ENCODE measurements around the gene KSR2. TPM values are rescaled to one million over a fixed set of nuclear protein-coding genes. Genes with fewer than 3 reads are reported as not detected.

Gene KSR2
- total RNA-seq, 2 experiments from 2014 or later = 0.03 to 0.15 TPM

DNA sequence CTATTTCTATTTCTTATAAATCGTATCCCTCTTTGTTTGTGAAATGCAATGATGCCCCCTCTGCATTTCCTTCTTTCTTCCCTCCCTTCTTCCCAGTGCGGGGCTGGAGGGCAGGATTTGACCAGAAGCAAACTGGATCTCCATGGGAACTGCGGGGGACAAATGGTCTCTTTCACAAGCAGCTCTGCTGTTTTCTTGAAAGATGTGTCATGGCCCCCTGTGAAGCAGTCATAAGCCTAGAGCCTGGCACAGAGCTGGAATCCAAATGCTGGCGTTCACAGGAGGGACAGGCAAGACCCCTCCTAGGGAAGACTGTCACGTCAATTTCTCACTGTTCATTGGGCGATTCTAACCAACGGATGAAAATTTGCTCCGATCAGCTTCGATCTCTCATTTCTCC lies 403.9 kb downstream of the KSR2 start:
- Histone ChIP-seq H2AFZ (ENCODE audit: low read length) (no peak overlapping the region), H3K27ac (ENCODE audit: low read depth, low read length, poor library complexity, severe bottlenecking) (no peak overlapping the region), H3K79me2 (ENCODE audit: insufficient read depth, low read depth, low read length) (no peaks in the 10 kb centered on the region), H3K9me3 (ENCODE audit: low read length) (no peaks in the 10 kb centered on the region), H4K20me1 (ENCODE audit: insufficient read depth, low read length) (no peaks in the 10 kb centered on the region), H3K4me1 (ENCODE audit: insufficient read depth, low read length, poor library complexity, severe bottlenecking) (no peaks in the 10 kb centered on the region), H3K36me3 (ENCODE audit: insufficient read depth, low read length) (no peaks in the 10 kb centered on the region), H3K9me2 (ENCODE audit: insufficient read depth, low read length) (no peaks in the 10 kb centered on the region), H3K4me3 (ENCODE audit: low read depth, low read length, poor library complexity, severe bottlenecking) (no peak overlapping the region), H3K4me2 (ENCODE audit: low read length) (no peak overlapping the region)
- no peak for DNase-seq (ENCODE audit: low spot score)
- POLR2A ChIA-PET = no interaction called here
- BruUV-seq (replicated peaks) = no TSS peak
- TF ChIP-seq CTCF (conservative IDR thresholded peaks at IDR 0.05; ENCODE audit: low read length) (no peak), EZH2phosphoT487 (IDR thresholded peaks at IDR 0.05; ENCODE audit: borderline replicate concordance, low read depth, low read length) (no peak)
- CTCF ChIA-PET (ENCODE audit: unreplicated experiment) = no interaction called here
- intact Hi-C loops (cut with micrococcal nuclease; ENCODE audit: unreplicated experiment) = no loop called here

DNA sequence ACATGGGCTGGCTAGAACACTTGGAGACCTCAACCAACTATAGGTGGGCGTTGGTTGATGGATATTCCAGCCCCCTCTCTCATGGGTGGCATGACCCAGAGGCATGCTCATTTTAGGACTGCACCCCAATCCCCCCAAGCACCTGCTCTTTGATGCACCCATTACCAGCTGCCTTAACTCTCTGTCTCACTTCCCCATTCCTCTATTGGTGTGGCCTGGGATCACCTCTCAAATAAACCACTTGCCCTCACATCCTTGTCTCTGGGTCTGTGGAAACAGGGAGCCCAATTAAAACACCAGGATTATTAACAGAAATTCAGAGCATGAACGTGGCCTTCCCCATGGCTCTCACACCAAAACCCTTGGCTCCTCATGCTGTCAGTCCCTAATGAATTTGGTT lies 405.1 kb downstream of the KSR2 start:
- H3K79me2 ChIP-seq (ENCODE audit: insufficient read depth, low read depth, low read length) = no peaks in the 10 kb centered on the region
- no peaks in the 10 kb centered on the region for H3K4me1 ChIP-seq (ENCODE audit: insufficient read depth, low read length, poor library complexity, severe bottlenecking)
- H2AFZ ChIP-seq (ENCODE audit: low read length) = no peak overlapping the region
- no peaks in the 10 kb centered on the region for H3K9me3 ChIP-seq (ENCODE audit: low read length)
- ChIA-PET CTCF (ENCODE audit: unreplicated experiment) (no interaction called here), POLR2A (interaction anchor here (0.6 kb wide), 1 partner anchor 1618 kb away, joined by 3 read pairs; no protein-coding TSS in a partner anchor)
- H4K20me1 ChIP-seq (ENCODE audit: insufficient read depth, low read length) = no peaks in the 10 kb centered on the region
- no peaks in the 10 kb centered on the region for H3K36me3 ChIP-seq (ENCODE audit: insufficient read depth, low read length)
- DNase-seq (ENCODE audit: low spot score) = no peak
- no peak overlapping the region for H3K4me2 ChIP-seq (ENCODE audit: low read length)
- intact Hi-C loops (cut with micrococcal nuclease; ENCODE audit: unreplicated experiment) = no loop called here
- no peak for TF ChIP-seq EZH2phosphoT487 (IDR thresholded peaks at IDR 0.05; ENCODE audit: borderline replicate concordance, low read depth, low read length)
- no peak for TF ChIP-seq CTCF (conservative IDR thresholded peaks at IDR 0.05; ENCODE audit: low read length)
- BruUV-seq (replicated peaks) = no TSS peak
- H3K4me3 ChIP-seq (ENCODE audit: low read depth, low read length, poor library complexity, severe bottlenecking) = no peak overlapping the region
- H3K27ac ChIP-seq (ENCODE audit: low read depth, low read length, poor library complexity, severe bottlenecking) = no peak overlapping the region
- H3K9me2 ChIP-seq (ENCODE audit: insufficient read depth, low read length) = no peaks in the 10 kb centered on the region

DNA sequence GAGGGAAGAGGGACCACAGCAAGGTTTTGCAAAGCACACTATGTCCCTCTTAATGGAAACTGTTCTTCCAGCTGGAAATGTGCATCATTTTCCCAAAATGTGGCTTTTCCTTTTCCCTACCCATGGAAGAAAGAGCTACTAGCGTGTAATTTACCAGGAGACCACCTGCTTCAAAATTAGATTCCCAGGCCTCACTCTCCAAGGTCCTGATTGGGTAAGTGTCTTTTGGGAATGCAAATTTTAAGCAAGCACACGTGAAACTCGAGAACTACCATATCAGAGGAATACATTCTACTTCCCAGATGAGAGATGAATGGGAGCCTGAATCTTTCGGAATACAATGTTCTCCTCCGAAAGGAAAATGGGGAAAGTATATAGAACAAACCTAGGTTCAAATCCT lies 405.8 kb downstream of the KSR2 start:
- Histone ChIP-seq H4K20me1 (ENCODE audit: insufficient read depth, low read length) (no peaks in the 10 kb centered on the region), H3K4me3 (ENCODE audit: low read depth, low read length, poor library complexity, severe bottlenecking) (no peak overlapping the region), H3K4me2 (ENCODE audit: low read length) (no peak overlapping the region), H3K79me2 (ENCODE audit: insufficient read depth, low read depth, low read length) (no peaks in the 10 kb centered on the region), H3K36me3 (ENCODE audit: insufficient read depth, low read length) (no peaks in the 10 kb centered on the region), H3K4me1 (ENCODE audit: insufficient read depth, low read length, poor library complexity, severe bottlenecking) (no peaks in the 10 kb centered on the region), H2AFZ (ENCODE audit: low read length) (no peak overlapping the region), H3K9me2 (ENCODE audit: insufficient read depth, low read length) (no peaks in the 10 kb centered on the region), H3K27ac (ENCODE audit: low read depth, low read length, poor library complexity, severe bottlenecking) (no peak overlapping the region), H3K9me3 (ENCODE audit: low read length) (no peaks in the 10 kb centered on the region)
- DNase-seq (ENCODE audit: low spot score) = no peak
- ChIA-PET CTCF (ENCODE audit: unreplicated experiment) (no interaction called here), POLR2A (interaction anchor here (0.6 kb wide), 1 partner anchor 1617 kb away, joined by 3 read pairs; no protein-coding TSS in a partner anchor)
- intact Hi-C loops (cut with micrococcal nuclease; ENCODE audit: unreplicated experiment) = no loop called here
- TF ChIP-seq EZH2phosphoT487 (IDR thresholded peaks at IDR 0.05; ENCODE audit: borderline replicate concordance, low read depth, low read length) = no peak
- no peak for TF ChIP-seq CTCF (conservative IDR thresholded peaks at IDR 0.05; ENCODE audit: low read length)
- no TSS peak for BruUV-seq (replicated peaks)

Data from OCI-LY7 (cell line).